ENCODE measurements around the gene SPRYD7.
"Not testable (repeated sequence)": the region's sequence is repeated elsewhere in the genome, so short reads cannot be mapped to it uniquely, and the experiment has no call there.

Gene SPRYD7, protein sequence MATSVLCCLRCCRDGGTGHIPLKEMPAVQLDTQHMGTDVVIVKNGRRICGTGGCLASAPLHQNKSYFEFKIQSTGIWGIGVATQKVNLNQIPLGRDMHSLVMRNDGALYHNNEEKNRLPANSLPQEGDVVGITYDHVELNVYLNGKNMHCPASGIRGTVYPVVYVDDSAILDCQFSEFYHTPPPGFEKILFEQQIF

DNA sequence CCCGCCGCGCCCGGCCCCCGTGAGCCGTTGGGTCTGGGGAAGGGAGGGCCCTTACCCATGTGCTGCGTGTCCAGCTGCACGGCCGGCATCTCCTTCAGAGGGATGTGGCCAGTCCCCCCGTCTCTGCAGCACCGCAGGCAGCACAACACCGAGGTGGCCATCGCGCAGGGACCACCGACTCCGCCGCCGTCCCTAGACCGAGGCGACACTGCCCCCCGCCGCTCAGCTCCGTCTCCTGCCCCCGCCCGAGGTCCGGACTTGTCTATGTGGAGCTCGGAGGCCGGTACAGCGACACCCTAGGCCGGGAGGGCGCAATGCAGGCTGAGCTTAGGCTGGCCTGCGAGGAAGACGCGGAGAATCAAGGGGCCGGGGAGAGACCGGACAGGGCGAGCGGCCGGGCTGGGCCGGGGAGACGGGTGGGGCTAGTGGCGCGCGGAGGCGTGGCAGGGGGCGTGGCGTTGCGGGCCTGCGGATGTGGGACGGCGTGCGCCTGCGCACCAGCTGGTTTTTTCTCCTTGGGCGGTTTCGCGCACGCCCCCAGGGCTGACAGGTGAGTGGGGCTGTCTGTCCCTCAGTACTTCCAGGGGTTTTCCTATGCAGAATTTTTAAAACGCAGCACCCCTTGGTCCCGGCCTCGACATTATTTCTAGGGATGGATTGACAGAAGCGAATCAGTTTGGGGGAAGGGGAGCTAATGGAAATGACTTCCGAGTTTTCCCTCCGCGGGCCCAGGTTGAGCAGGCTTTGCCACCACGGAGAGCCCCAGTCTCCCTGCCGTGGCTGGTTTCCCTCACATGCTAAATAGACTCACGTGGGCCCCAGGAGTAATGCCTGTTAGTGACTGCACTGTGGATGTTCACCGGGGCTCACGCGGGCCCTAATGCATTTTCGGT is at the start of gene SPRYD7:
Gene SPRYD7 (minus strand): TSS at position 266 of the 893 bp plus-strand sequence. CDS start 105 bp downstream, at position 161.
- peak; percentile 94 for DNase-seq (ENCODE audit: low spot score)

DNA sequence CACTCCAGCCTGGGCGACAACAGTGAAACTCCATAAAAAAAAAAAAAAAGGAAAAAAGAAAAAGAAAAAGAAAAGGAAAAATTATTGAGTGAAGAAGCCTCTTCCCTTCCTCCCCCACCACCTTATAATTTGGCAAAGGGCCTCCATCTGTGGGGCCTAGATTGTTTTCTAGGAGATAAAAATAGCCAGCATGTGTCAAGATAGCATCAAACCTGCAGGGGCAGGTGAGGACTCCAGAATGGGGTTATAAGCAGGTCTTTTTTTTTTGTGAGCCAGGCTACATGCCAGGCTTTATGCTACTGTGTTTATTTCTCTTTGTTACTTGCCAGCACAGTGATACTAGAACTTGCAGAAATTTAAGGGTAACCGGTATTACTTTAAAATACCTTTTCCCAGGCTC is 49.0 kb upstream of the SPRYD7 start:
- no peak for DNase-seq (ENCODE audit: low spot score)

DNA sequence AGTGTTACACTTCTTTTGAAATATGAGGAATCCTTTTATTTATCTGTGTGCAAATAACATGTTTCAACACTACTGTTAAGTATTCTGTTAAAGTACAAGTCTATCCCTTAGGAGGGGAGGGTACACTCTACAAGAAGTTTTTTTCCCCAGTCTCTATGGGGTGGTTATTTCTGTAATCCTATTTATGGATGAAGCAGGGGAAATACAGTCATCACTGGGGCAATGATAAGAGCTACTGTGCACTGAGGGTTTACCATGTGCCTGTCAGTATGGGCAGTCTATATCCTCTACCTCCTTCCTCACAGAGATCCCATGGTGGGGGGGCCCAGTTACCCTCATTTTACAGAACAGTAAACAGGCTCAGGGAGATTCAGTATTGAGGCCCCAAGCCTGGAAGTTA is 44.1 kb upstream of the SPRYD7 start:
- no peak for DNase-seq (ENCODE audit: low spot score)

DNA sequence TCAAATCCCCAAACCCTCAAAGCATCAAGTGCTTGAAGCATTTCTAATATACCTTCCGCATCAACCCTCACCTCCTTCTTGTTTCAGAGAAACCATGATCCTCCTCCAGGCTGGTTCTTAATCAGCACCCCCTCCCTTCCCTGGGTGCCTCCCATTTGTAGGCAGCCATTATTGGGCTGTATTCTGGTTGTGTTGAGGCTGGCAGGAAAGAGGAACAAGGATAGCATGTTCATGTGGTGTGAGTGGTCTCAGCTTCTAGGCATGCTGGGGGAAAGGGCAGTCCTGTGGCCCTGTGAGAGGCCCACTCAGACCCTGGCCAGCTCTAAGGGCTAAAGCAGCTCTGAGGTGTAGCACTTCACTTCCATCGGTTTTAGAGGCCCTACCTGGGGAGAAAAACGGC is 41.9 kb upstream of the SPRYD7 start:
- no peak for DNase-seq (ENCODE audit: low spot score)

DNA sequence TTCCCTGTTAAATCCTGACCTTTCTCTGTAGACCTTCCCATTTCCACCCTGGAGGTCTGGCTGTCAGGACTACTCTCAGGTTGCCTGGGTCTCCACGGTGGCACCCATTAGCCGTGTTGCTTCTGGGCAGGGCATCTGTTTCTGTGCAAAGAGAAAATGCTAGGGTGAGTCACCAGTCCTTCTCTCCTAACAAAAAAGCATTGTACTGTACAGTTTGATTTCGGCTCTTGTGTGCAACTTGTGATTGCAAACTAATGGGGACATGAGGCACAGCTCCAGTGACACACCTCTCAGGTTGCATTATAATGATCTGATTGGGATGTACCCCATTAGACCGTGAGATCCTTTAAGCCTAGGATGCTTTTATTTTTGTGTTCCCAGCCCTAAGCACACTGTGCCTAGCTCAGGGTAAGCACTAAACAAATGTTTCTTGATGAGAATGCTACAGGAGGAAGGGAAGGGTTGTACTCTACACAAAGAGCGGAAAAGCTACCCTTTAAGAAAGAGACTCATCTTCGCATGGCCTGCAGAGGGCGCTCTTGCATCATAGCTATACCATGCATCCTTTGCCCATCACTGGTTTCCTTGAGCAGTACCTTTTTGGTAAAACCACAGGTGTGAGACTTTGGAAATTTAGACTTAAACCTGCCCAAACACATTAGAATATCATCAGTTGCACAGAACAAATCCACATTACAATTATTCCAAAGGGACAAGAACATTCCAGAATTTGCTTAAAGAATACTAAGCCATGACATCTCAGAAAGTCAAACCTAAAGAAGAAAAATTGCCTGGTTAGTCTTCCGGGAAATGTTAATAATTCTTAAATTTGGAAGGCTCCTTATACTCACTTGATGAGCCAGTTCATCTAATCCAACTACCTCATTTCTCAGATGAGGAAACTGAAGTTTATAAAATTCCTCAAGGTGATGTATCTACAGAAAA is 40.4 kb upstream of the SPRYD7 start:
- peak; percentile 76 for DNase-seq (ENCODE audit: low spot score)

DNA sequence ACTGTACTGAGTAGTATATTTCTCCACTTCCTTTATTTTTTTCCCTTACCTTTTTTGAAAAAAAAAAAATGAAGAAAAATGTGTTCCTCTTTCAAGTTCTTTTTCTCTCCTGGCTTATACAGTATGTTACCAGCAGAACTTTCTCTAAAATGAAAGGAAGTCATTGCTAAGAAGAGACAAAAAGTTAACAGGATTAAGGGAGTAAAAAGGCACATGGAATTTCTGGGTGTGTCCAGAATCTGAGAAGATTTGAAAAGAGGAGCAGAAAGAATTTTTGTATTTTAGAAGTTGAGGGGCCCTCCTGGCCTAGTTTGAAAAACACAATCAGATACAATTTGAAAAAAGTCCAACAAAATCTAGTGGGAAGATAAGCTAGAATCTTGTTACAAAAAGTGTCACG is 39.7 kb upstream of the SPRYD7 start:
- DNase-seq (ENCODE audit: low spot score): no peak

DNA sequence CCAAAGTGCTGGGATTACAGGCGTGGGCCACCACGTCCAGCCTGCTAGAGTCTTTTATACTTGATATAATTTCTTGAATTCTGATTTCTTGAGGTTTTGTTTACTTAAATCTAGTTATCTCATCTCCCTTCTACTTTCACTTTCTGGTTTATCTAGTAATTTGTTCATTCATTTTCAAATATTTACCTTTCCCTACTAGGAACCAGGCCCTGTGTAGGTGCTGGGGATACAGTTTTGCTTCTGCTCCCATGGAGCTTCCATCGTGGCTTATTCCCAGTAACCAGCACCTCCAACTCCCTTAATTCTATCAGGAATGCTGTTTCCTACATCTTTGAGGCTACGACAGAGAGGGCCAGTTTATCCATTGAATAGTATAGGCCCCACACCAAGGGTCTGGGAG is 36.6 kb upstream of the SPRYD7 start:
- no peak for DNase-seq (ENCODE audit: low spot score)

DNA sequence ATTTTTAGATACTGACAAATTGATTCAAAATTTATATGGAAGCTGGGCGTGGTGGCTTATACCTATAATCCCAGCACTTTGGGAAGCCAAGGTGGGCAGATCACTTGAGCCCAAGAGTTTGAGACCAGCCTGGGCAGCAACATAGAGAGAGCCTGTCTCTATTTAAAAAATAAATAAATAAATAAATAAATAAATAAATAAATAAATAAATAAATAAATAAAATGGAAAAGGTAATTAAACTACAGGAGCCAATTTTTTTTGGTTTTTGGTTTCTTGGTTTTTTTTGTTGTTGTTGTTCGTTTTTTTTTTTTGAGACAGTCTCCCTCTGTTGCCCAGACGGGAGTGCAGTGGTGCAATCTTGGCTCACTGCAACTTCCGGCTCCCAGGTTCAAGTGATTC is 31.3 kb upstream of the SPRYD7 start:
- no peak for DNase-seq (ENCODE audit: low spot score)

DNA sequence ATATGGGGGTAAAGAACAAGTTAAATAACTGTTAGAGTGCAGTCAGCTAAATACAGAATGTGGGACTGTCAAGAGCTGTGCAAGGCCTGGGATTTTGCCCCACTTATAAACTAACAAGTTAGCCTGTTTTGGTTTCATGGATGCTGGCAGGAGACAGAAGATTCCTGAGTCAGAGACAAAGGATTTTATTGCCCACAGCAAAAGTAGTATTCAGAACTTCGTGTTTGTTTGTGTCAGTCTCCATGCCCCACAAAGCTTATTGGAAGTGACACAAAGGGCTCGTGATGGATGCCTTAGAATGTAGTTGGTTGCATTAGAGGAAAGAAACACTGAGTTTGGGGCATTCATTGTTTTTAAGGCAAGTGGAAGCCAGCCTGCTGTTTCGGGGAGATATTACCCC is 22.2 kb upstream of the SPRYD7 start:
- DNase-seq (ENCODE audit: low spot score): no peak

DNA sequence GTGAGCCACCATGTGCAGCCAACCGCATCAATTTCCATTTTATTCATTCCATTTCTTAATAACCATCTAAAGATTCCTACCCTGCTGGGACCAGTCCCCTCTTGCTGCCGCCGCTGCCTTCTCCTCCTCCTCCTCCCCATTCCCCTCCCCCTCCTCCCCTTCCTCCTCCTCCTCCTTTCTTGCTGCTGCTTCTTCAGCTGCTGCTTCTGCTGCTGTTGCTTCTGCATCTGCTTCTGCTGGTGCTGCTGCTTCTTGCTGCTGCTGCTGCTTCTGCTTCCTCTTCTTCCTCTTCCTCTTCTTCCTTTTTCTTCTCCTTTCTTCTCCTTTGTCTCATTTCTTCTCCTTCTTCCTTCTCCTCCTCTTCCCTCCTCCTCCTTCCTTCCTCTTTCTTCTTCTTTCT is 20.0 kb upstream of the SPRYD7 start:
- DNase-seq (ENCODE audit: low spot score): no peak

DNA sequence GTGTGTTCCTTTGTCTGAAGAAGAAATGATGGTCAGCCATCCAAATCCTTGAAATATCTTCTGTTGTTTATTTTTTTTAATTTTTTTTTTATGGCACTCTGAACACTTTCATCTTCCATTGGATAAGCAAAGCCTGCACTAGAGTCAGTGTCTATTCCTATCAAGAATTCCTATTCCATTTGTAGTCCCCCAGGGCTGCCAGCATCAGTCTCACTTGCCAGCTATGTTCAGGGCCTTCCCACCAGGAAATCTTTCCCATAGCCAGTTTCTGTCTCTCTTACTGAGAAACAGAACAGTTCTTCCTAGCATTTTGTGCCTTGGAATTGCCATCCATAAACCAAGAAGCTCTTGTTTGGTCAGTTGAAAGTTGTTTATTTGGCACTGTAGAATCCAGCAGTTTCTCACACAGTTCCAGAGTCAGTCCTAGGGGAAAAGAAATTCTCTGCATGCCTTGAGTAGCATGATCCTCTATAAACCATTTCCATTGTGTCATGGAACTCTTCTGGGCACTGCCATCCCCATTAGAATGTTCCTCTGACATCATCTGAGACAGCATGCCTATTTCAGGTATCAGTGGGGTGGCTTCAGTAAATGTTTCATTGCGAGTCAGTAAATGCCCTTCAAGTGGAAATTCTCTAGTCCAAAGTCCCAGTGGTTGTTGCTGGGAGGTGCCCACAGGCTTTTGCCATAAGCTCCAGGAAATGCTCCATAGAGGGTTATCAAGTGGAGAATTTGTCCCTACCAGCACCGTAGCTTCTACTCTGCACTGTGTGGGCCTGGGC is 18.7 kb upstream of the SPRYD7 start:
- DNase-seq (ENCODE audit: low spot score): no peak

DNA sequence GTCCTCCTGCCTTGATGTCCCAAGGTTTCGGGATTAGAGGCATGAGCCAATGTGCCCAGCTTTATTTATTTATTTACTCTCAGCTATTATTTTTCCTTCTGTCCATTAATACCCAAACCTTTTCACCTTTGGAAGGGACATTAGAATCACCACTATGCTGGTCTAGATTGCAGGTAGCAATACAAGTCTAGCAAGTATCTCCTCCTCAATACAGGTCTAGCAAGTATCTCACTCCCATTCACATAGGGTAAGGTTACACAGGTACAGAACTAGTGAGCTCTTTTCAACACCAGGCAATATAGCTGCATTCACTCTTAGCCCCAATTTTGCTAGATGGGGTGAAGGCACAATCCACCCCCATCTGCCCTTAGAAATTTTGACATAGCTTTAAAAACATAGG is 17.4 kb upstream of the SPRYD7 start:
- DNase-seq (ENCODE audit: low spot score): no peak

DNA sequence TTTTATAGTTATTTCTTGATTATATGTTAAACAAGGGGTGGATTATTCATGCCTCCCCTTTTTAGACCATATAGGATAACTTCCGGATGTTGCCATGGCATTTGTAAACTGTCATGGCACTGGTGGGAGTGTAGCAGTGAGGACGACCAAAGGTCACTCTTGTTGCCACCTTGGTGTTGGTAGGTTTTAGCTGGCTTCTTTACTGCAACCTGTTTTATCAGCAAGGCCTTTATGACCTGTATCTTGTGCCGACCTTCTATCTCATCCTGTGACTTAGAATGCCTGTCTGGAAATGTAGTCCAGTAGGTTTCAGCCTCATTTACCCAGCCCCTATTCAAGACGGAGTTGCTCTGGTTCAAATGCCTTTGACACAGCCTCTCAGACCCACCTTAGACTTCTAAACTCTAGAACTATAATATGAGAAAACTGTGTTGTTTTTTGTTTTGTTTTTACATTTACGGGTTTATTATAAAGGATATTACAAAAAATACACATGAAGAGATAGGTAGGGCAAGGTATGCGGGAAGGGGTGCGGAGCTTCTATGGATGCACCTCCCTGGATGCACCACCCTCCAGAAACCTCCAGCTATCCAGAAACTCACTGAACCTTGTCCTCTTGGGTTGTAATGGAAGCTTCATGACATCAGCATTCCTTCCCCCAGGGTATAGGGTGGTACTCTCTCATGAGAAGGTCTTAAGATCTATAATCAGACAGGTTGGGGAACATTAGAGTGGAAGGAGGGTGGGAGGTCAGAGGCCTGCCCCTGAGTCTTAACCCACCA is 15.8 kb upstream of the SPRYD7 start:
- no peak for DNase-seq (ENCODE audit: low spot score)

DNA sequence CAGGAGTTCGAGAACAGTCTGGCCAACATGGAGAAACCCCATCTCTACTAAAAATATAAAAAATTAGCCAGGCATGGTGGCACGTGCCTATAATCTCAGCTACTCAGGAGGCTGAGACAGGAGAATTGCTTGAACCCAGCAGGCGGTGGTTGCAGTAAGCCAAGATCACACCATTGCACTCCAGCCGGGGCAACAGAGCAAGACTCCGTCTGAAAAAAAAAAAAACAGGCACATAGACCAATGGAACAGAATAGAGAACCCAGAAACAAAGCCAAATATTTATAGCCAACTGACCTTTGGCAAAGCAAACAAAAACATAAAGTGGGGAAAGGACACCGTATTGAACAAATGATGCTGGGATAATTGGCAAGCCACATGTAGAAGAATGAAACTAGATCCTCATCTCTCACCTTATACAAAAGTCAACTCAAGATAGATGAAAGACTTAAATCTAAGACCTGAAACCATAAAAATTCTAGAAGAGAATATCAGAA is 12.7 kb upstream of the SPRYD7 start:
- DNase-seq (ENCODE audit: low spot score): not testable (repeated sequence)

DNA sequence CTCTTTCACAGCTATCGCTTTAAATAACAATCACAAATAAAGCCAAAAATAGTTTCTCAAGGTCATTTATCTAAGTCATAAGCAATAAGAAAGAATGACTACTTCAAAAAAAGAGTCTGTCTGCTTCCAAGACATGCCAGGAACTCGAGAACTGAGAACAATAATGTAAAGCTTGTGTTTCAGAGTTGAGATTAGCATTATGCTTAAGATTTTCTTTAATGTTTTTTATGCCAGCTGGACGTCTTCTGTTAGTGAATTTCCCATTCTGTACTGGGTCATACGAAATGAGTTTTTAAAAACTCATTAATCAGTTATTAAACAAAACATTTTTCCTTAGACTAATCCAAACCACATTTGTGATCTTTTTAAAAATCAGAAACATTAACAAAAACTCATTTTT is 3.2 kb upstream of the SPRYD7 start:
- no peak for DNase-seq (ENCODE audit: low spot score)

DNA sequence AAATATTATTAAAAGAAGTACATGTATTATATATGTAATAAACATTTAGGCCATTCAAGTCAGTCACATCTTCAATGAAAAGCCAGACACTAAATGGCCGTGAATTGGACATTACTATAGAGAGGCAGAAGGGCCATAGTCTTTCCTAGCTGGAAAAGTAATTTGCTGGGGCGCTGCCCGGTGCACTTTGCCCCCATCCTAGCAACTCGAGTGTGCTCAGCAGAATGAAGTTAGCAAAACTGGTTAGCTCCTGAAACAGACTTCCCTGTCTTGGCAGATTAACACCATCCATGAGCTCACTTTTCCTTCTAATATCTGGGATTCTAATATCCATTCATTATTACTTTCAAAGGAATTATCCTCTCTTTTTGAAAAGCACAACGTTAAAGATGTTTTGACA is 2.8 kb upstream of the SPRYD7 start:
- DNase-seq (ENCODE audit: low spot score): no peak

DNA sequence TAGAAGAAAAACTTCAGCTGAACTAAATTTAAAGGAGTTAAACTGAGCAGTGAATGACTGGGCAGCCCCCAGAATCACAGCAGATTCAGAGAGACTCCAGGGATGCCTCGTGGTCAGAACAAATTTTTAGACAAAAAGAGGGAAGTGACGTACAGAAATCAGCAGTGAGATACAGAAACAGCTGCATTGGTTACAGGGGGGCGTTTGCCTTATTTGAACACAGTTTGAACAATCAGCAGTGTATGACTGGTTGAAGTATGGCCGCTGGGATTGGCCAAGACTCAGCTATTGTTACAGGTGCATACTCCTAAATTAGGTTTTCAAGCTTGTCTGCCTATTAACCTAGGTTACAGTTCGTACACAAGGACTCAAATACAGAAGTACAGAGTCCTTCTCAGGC is 2.2 kb upstream of the SPRYD7 start:
- DNase-seq (ENCODE audit: low spot score): no peak

DNA sequence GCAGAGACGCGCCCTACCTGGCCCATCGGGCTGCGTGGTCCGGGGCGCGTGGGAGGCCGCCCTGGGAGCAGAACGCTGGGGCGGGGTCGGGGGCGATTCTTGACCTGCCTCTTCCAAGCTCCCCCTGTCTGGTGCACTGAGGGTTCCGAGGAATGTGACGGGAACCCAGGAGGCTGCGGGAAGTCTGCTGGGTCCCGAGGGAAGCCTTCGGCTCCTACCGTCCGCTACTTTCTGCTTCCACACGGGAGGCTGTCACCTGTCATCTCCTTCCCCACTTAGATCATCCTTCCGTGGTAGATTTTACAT is 781 bp upstream of the SPRYD7 start:
- DNase-seq (ENCODE audit: low spot score): no peak

DNA sequence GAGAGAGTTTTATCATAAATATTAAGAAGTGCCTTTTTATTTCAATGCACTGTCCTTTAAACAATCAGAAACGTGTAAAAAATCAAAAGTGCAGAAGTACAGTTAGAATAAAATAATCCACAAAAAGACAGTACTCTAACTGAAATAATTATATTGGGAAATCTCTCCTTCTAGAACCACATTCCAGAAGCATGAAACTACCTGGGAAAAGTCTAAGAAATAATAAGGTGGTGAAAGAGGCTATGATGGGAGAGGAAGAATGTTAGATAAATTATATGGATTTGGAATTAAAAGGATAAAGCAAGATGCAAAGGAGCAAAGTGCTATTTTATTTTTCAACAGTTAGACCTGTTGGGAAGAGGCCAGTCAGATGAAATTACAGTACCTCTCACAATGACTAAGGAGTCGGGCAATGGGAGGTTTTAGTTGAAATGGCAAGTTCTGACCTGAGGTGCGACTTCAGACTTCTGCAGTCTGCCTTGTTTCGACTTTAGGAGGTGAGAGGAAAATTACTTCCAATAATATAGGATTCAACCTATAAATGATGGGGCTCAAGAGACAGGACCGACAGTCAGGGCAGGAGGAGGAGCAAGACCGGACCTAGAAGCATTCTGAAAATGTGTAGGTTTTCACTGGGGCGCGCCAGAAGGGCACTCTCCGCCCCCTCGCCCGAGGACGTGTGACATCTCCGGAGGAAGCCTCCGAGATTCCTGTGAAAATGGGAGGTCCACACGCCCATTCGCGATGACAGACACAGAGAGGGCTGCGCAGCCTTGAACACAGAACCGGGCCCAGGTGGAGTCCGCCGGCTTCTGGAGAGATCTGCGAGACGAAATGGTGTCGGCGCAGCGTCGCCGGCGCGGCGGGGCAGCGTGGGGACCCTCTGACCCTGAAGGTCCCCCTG is 717 bp downstream of the SPRYD7 start:
- peak; percentile 11 for DNase-seq (ENCODE audit: low spot score)

DNA sequence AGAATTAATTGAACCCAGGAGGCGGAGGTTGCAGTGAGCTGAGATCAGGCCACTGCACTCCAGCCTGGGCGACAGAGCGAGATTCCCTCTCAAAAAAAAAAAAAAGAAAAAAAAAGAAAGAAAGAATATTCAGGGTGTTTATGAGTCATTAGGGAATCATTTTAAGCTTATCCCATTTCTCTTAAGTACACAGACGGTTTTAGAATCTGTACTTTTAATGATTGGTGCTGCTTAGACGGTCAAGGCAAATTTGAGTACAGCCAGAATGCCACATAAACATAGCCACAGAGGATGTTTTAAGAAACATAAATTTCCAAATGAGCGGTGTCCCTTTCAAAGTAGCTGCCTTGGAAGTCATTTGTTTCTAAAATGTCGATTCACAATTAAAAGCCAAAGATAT is 2.6 kb downstream of the SPRYD7 start:
- DNase-seq (ENCODE audit: low spot score): no peak

All from CD4-positive, alpha-beta T cell treated with Interleukin-6 at 100 ng/mL for 8 hours (primary cell).